Caco-2 (cell line): ENCODE data around the gene PTAFR. TPM values are rescaled to one million over a fixed set of nuclear protein-coding genes. Genes with fewer than 3 reads are reported as not detected.
A peak's percentile ranks its signal among the peaks of the same experiment; 100 is the strongest.

Experiments
- BruUV-seq: library from RNA; stranded (reverse); fragments of 400-500 nt; replicated peaks from 2 replicates; lab custom pipeline; 2021; lab: Mats Ljungman, UMichigan
- CTCF ChIA-PET: fragments of 300-600 bp; sonication (Branson Sonifier 250); formaldehyde crosslinking; loops from one replicate; lab custom pipeline; 2022; ENCODE audit warnings: antibody characterized with exemption; lab: Charles Lee
- POLR2A ChIA-PET: fragments of 300-600 bp; sonication (Branson Sonifier 250); formaldehyde crosslinking; loops from one replicate; lab custom pipeline; 2022; ENCODE audit warnings: antibody characterized with exemption; lab: Charles Lee
- DNase-seq, 2 experiments: peaks; one replicate each; pipeline versions ENCODE4 v3.0.0 to v3.0.0-alpha.2; 2020 to 2022
- H3K27me3 ChIP-seq: replicated peaks from 2 replicates; pipeline ENCODE4 v1.6.0; 2011; ENCODE audit warnings: low read length; ENCODE audit not compliant: control insufficient read depth, insufficient read depth
- H3K36me3 ChIP-seq: 2 replicates; pipeline ENCODE4 v1.5.1; 2011; ENCODE audit warnings: low read length; ENCODE audit not compliant: control insufficient read depth, insufficient read depth
- H3K4me1 ChIP-seq: fragments of 250-450 bp; sonication (Bioruptor Pico); 2 replicates; pipeline ENCODE4 v1.5.1; 2020; ENCODE audit warnings: mild to moderate bottlenecking
- H3K4me3 ChIP-seq: 2 replicates; pipeline ENCODE4 v1.5.1; 2011; ENCODE audit warnings: low read depth, mild to moderate bottlenecking, control low read depth, low read length
- H3K9me3 ChIP-seq: fragments of 250-450 bp; sonication (Bioruptor Pico); 2 replicates; pipeline ENCODE4 v1.5.1; 2020; ENCODE audit warnings: mild to moderate bottlenecking, moderate library complexity
- H3K27ac Mint-ChIP-seq: one replicate; pipeline ENCODE4 v1.8.0; 2022; ENCODE audit warnings: mixed read lengths; ENCODE audit not compliant: unreplicated experiment
- H3K27me3 Mint-ChIP-seq: one replicate; pipeline ENCODE4 v1.8.0; 2022; ENCODE audit warnings: mixed read lengths; ENCODE audit not compliant: insufficient read depth, unreplicated experiment
- H3K36me3 Mint-ChIP-seq: one replicate; pipeline ENCODE4 v1.8.0; 2022; ENCODE audit warnings: mild to moderate bottlenecking, mixed read lengths; ENCODE audit not compliant: insufficient read depth, unreplicated experiment
- H3K4me1 Mint-ChIP-seq: one replicate; pipeline ENCODE4 v1.8.0; 2022; ENCODE audit warnings: low read depth, mixed read lengths; ENCODE audit not compliant: unreplicated experiment
- H3K4me3 Mint-ChIP-seq: one replicate; pipeline ENCODE4 v1.8.0; 2022; ENCODE audit warnings: mild to moderate bottlenecking, moderate library complexity, mixed read lengths; ENCODE audit not compliant: unreplicated experiment
- H3K9me3 Mint-ChIP-seq: one replicate; pipeline ENCODE4 v1.8.0; 2022; ENCODE audit warnings: mixed read lengths; ENCODE audit not compliant: unreplicated experiment
- CTCF ChIP-seq, 2 experiments: fragments of 200-600 bp in 1 of 2; IDR thresholded peaks; 1 replicate in 1 of 2; 2 replicates in 1 of 2; pipeline versions ENCODE4 v1.5.1 to v1.8.0; 2011 to 2022; ENCODE audit warnings: antibody characterized with exemption in 1 of 2, control low read depth in 1 of 2, inconsistent platforms in 1 of 2, low read depth in 1 of 2, low read length in 1 of 2, mild to moderate bottlenecking in 1 of 2, moderate library complexity in 1 of 2; ENCODE audit not compliant: insufficient read depth in 1 of 2, severe bottlenecking in 1 of 2, unreplicated experiment in 1 of 2
- intact Hi-C: fragments of 100-400 bp; cut with micrococcal nuclease; formaldehyde crosslinking; loops from one replicate; pipeline ENCODE4 v1.10.0; 2022; ENCODE audit not compliant: unreplicated experiment
- total RNA-seq: library from RNA; stranded (reverse); gene quantifications from 2 replicates; pipeline ENCODE4 v1.2.3, GENCODE V29; 2022

The PTAFR gene
- total RNA-seq, 1 experiment from 2014 or later = 0.32 TPM

GRCh38 chr1:28173980-28174297 is 2.6 kb downstream of the PTAFR start:
- H3K4me1 Mint-ChIP-seq = peaks cover 6% of the 10 kb centered on the region
- no peak overlapping the region for H3K4me3 ChIP-seq
- no peaks in the 10 kb centered on the region for H3K36me3 Mint-ChIP-seq
- POLR2A ChIA-PET = no interaction called here
- no peaks in the 10 kb centered on the region for H3K9me3 ChIP-seq
- BruUV-seq = no TSS peak
- intact Hi-C loops = no loop called here
- H3K9me3 Mint-ChIP-seq = no peaks in the 10 kb centered on the region
- no peaks in the 10 kb centered on the region for H3K27me3 ChIP-seq
- H3K27me3 Mint-ChIP-seq = no peaks in the 10 kb centered on the region
- no peak for TF ChIP-seq CTCF (IDR thresholded peaks at IDR 0.05; ENCODE audit: insufficient read depth in 1 of 2, low read depth in 1 of 2, low read length in 1 of 2, severe bottlenecking in 1 of 2, unreplicated experiment in 1 of 2)
- H3K36me3 ChIP-seq = no peaks in the 10 kb centered on the region
- CTCF ChIA-PET = no interaction called here
- no peak for DNase-seq
- H3K27ac Mint-ChIP-seq = no peak overlapping the region
- no peak overlapping the region for H3K4me3 Mint-ChIP-seq
- H3K4me1 ChIP-seq = peaks cover 12% of the 10 kb centered on the region

- BruUV-seq = no TSS peak
- Mint-ChIP-seq H3K4me1 (peaks cover 6% of the 10 kb centered on the region), H3K9me3 (no peaks in the 10 kb centered on the region), H3K27ac (no peak overlapping the region), H3K27me3 (no peaks in the 10 kb centered on the region), H3K36me3 (no peaks in the 10 kb centered on the region), H3K4me3 (no peak overlapping the region)
- Histone ChIP-seq H3K4me1 (peaks cover 12% of the 10 kb centered on the region), H3K9me3 (no peaks in the 10 kb centered on the region), H3K27me3 (no peaks in the 10 kb centered on the region), H3K4me3 (no peak overlapping the region), H3K36me3 (no peaks in the 10 kb centered on the region)
- intact Hi-C loops = no loop called here
- no peak for DNase-seq
- POLR2A ChIA-PET = no interaction called here
- CTCF ChIA-PET = no interaction called here
- no peak for TF ChIP-seq CTCF (IDR thresholded peaks at IDR 0.05; ENCODE audit: insufficient read depth in 1 of 2, low read depth in 1 of 2, low read length in 1 of 2, severe bottlenecking in 1 of 2, unreplicated experiment in 1 of 2)
Observed at GRCh38 chr1:28173151-28173979, 3.1 kb downstream of the PTAFR start.

GRCh38 chr1:28172713-28173150 is 3.8 kb downstream of the PTAFR start:
- Mint-ChIP-seq H3K27me3 (no peaks in the 10 kb centered on the region), H3K4me3 (no peak overlapping the region), H3K27ac (peak overlapping the region; percentile 51), H3K4me1 (peaks cover 6% of the 10 kb centered on the region), H3K36me3 (no peaks in the 10 kb centered on the region), H3K9me3 (no peaks in the 10 kb centered on the region)
- Histone ChIP-seq H3K27me3 (no peaks in the 10 kb centered on the region), H3K4me1 (peaks cover 12% of the 10 kb centered on the region), H3K4me3 (no peak overlapping the region), H3K36me3 (no peaks in the 10 kb centered on the region), H3K9me3 (no peaks in the 10 kb centered on the region)
- DNase-seq = peak; percentile 37 to 50
- CTCF ChIA-PET = no interaction called here
- no peak for TF ChIP-seq CTCF (IDR thresholded peaks at IDR 0.05; ENCODE audit: insufficient read depth in 1 of 2, low read depth in 1 of 2, low read length in 1 of 2, severe bottlenecking in 1 of 2, unreplicated experiment in 1 of 2)
- intact Hi-C loops = no loop called here
- BruUV-seq = no TSS peak
- POLR2A ChIA-PET = no interaction called here
